Rectal smooth muscle tissue (tissue), 1 donor: Measurements from ENCODE around the gene SCNN1A.
A peak's percentile ranks its signal among the peaks of the same experiment; 100 is the strongest.
"Not testable (repeated sequence)": the region's sequence is repeated elsewhere in the genome, so short reads cannot be mapped to it uniquely, and the experiment has no call there.

Experiments used
- H3K27ac ChIP-seq: one replicate; pipeline ENCODE4 v1.7.0; 2013; ENCODE audit warnings: low read depth, low read length, inconsistent platforms
- H3K27me3 ChIP-seq: one replicate; pipeline ENCODE4 v1.7.0; 2013; ENCODE audit warnings: low read length; ENCODE audit not compliant: control insufficient read depth, insufficient read depth
- H3K36me3 ChIP-seq: one replicate; pipeline ENCODE4 v1.7.0; 2013; ENCODE audit warnings: low read length; ENCODE audit not compliant: control insufficient read depth, insufficient read depth
- H3K4me1 ChIP-seq: one replicate; pipeline ENCODE4 v1.7.0; 2013; ENCODE audit warnings: low read length; ENCODE audit not compliant: control insufficient read depth, insufficient read depth
- H3K4me3 ChIP-seq: one replicate; pipeline ENCODE4 v1.7.0; 2013; ENCODE audit warnings: low read length
- H3K9ac ChIP-seq: one replicate; pipeline ENCODE4 v1.7.0; 2013; ENCODE audit warnings: low read length

Gene SCNN1A

DNA sequence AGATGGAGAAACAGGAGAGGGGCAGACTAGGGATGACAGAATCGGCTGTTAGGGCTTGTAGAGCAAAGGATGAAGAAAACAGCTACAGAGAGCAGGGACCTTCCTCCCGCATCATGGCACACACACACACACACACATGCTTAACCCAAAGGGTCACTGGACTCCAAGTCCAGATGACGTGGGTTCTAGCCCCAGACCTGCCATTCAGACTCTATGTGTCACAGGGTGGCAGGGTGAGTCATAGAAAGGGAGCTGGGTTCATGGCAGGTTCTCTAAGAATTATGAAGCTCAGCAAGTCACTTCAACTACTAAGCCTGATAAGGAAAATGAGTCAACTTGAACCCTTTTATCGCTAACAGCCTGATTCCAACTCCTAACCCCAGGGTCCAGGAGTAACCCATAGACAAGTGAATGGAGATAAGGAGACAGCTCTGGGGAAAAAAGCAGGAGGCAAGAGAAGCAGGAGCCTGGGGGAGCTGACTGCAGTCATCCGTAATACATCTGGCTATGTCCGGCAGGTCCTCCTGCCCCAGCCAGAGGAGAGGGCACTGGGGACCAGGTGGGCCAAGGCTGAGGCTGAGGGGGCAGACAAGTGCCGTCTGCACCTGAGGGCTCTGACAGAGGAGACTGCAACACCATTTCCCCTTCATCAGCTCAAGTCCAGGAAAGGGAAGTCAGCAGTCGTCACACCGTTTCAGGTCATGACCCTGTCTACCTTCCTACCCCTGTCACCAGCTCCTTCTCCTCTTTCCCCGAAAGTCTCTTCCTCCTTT is 29.9 kb downstream of the SCNN1A start:
- H3K27ac ChIP-seq = peak overlapping the region; percentile 16
- H3K4me3 ChIP-seq = no peak overlapping the region
- no peak overlapping the region for H3K9ac ChIP-seq
- H3K36me3 ChIP-seq = peaks cover 1% of the 10 kb centered on the region
- peaks cover 7% of the 10 kb centered on the region for H3K4me1 ChIP-seq
- H3K27me3 ChIP-seq = no peaks in the 10 kb centered on the region

DNA sequence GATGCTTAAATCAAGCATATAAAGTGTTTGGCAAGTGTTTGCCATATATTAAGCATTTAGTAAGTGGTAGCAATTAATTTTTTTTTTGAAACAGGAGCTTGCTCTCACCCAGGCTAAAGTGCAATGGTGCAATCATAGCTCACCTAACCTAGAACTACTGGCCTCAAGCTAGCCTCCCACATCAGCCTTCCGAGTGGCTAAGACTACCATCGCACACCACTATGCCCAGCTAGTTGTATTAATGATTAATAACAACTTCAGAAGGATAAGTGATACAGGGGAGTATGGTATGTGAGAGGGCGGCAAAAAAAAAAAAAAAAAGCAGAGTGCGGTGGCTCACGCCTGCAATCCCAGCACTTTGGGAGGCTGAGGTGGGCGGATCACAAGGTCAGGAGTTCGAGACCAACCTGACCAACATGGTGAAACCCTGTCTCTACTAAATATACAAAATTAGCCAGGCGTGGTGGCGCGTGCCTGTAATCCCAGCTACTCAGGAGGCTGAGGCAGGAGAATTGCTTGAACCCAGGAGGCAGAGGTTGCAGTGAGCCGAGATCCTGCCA is 31.2 kb downstream of the SCNN1A start:
- peaks cover 13% of the 10 kb centered on the region for H3K4me1 ChIP-seq
- not testable (repeated sequence) for H3K9ac ChIP-seq, H3K4me3 ChIP-seq, H3K36me3 ChIP-seq, H3K27me3 ChIP-seq
- peak overlapping the region; percentile 98 for H3K27ac ChIP-seq

GRCh38 chr12:6343518-6343917 is 31.8 kb downstream of the SCNN1A start:
- peak overlapping the region; percentile 98 for H3K27ac ChIP-seq

GRCh38 chr12:6342140-6342889 is 33.0 kb downstream of the SCNN1A start:
- peak overlapping the region; percentile 94 for H3K4me3 ChIP-seq
- H3K27ac ChIP-seq = peak overlapping the region; percentile 98
- peaks cover 31% of the 10 kb centered on the region for H3K4me1 ChIP-seq
- peaks cover 7% of the 10 kb centered on the region for H3K36me3 ChIP-seq
- H3K9ac ChIP-seq = peak overlapping the region; percentile 99
- no peaks in the 10 kb centered on the region for H3K27me3 ChIP-seq

More at GRCh38 chr12:6343518-6343917, 31.8 kb downstream of the SCNN1A start:
- peaks cover 20% of the 10 kb centered on the region for H3K4me1 ChIP-seq
- peak overlapping the region; percentile 6 for H3K9ac ChIP-seq
- no peak overlapping the region for H3K4me3 ChIP-seq
- peaks cover 7% of the 10 kb centered on the region for H3K36me3 ChIP-seq
- H3K27me3 ChIP-seq = no peaks in the 10 kb centered on the region

- peaks cover 38% of the 10 kb centered on the region for H3K4me1 ChIP-seq
- peak within 1 kb of the TSS; percentile 99 for H3K9ac ChIP-seq
- peak within 1 kb of the TSS; percentile 98 for H3K27ac ChIP-seq
Observed at GRCh38 chr12:6341417-6342139, 33.8 kb downstream of the SCNN1A start, which contains the start of gene TNFRSF1A. TNFRSF1A (minus strand) TSS chr12:6342076; CDS start chr12:6341814, 262 bp downstream.

DNA sequence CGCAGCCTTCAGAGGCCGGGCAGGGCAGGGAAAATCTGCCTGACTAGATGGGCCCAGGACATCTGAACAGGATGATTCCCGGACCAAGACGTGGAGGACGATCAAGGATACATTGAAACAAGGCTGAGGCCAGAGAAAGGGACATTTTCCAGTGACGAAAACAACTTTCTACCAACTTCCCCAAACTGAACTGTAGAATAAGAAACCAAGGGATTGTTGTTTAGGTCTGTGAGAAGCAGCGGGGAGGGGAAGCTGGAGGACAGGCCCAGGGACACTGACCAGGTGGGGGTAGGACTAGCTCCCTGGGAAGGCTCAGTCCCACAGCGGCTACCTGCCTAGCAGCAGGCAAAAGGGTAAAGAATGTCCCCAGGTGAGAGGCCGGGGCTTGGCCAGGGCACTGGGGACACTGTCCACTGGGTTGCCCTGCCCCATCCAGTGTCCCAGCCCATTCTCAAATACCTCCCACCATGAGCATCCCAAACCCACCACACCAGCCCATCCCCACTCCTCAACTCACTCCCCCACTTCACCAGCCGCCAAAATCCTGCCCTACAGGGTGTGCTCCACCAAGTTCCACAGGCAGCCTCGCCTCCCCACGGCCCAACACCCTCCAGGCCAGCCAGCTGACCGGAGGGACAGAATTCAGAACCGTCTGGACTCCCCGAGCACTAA is 34.5 kb downstream of the SCNN1A start:
- H3K36me3 ChIP-seq = peaks cover 7% of the 10 kb centered on the region
- H3K4me3 ChIP-seq = peak overlapping the region; percentile 94
- H3K9ac ChIP-seq = peak overlapping the region; percentile 99
- H3K27me3 ChIP-seq = no peaks in the 10 kb centered on the region
- H3K4me1 ChIP-seq = peaks cover 40% of the 10 kb centered on the region
- H3K27ac ChIP-seq = peak overlapping the region; percentile 98

More at GRCh38 chr12:6341417-6342139, 33.8 kb downstream of the SCNN1A start, which contains the start of gene TNFRSF1A:
- H3K4me3 ChIP-seq = peak within 1 kb of the TSS; percentile 94
- H3K27me3 ChIP-seq = no peaks in the 10 kb centered on the region
- peaks cover 7% of the 10 kb centered on the region for H3K36me3 ChIP-seq

- H3K4me1 ChIP-seq = peaks cover 46% of the 10 kb centered on the region
- peak overlapping the region; percentile 94 for H3K4me3 ChIP-seq
- peak overlapping the region; percentile 99 for H3K9ac ChIP-seq
- peaks cover 7% of the 10 kb centered on the region for H3K36me3 ChIP-seq
- no peaks in the 10 kb centered on the region for H3K27me3 ChIP-seq
- H3K27ac ChIP-seq = peak overlapping the region; percentile 98
Observed at GRCh38 chr12:6340032-6340638, 35.2 kb downstream of the SCNN1A start.

DNA sequence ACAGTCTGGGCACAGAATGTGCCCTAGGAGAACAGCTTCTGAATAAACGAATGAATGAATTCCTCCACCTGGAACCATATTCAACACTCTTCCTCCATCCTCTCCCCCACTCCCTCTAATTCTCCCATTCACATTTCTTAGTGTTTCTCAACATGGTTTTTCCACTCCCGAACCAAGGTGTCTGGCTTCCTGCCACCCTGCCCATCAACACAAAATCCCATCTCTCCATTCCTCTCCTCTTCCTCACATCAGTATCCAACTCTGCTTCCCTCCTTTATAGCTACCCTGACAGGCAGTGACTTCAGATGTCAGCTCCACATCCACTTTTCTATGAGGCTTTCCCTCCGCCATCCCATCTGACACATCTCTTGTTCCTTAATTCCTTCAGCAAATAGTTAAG is 36.4 kb downstream of the SCNN1A start:
- no peaks in the 10 kb centered on the region for H3K27me3 ChIP-seq
- H3K4me3 ChIP-seq = peak overlapping the region; percentile 94
- H3K9ac ChIP-seq = peak overlapping the region; percentile 40
- peak overlapping the region; percentile 98 for H3K27ac ChIP-seq
- peaks cover 53% of the 10 kb centered on the region for H3K4me1 ChIP-seq
- peaks cover 15% of the 10 kb centered on the region for H3K36me3 ChIP-seq

GRCh38 chr12:6338536-6338935 is 36.8 kb downstream of the SCNN1A start:
- H3K36me3 ChIP-seq = peaks cover 19% of the 10 kb centered on the region
- H3K4me3 ChIP-seq = peak overlapping the region; percentile 94
- H3K27ac ChIP-seq = peak overlapping the region; percentile 98
- not testable (repeated sequence) for H3K9ac ChIP-seq, H3K27me3 ChIP-seq
- peaks cover 53% of the 10 kb centered on the region for H3K4me1 ChIP-seq

GRCh38 chr12:6337958-6338433 is 37.4 kb downstream of the SCNN1A start:
- no peak overlapping the region for H3K9ac ChIP-seq
- H3K4me3 ChIP-seq = peak overlapping the region; percentile 94
- H3K4me1 ChIP-seq = peaks cover 53% of the 10 kb centered on the region
- H3K36me3 ChIP-seq = peaks cover 24% of the 10 kb centered on the region
- H3K27me3 ChIP-seq = no peaks in the 10 kb centered on the region
- peak overlapping the region; percentile 98 for H3K27ac ChIP-seq
